HG02938 (cell line): ENCODE data around the gene RTTN.
A peak's percentile ranks its signal among the peaks of the same experiment; 100 is the strongest.

Experiments
- ATAC-seq: cut with Tn5 transposase; IDR thresholded peaks from one replicate; pipeline ENCODE4 v1.9.1; 2021; ENCODE audit warnings: mild to moderate bottlenecking, moderate library complexity; ENCODE audit not compliant: unreplicated experiment

Gene RTTN

GRCh38 chr18:70200286-70200685 lies 5.2 kb downstream of the RTTN start:
- ATAC-seq, result no peak

- no peak for ATAC-seq
Observed at GRCh38 chr18:70197844-70198243, 7.6 kb downstream of the RTTN start.

- no peak for ATAC-seq
Observed at GRCh38 chr18:70197026-70197425, 8.5 kb downstream of the RTTN start.

GRCh38 chr18:70195852-70196434 lies 9.5 kb downstream of the RTTN start:
- peak; percentile 39 for ATAC-seq

GRCh38 chr18:70195014-70195614 lies 10.4 kb downstream of the RTTN start:
- peak; percentile 30 for ATAC-seq

GRCh38 chr18:70194227-70194890 lies 11.1 kb downstream of the RTTN start:
- peak; percentile 85 for ATAC-seq

- ATAC-seq, result no peak
Observed at GRCh38 chr18:70190529-70190928, 15.0 kb downstream of the RTTN start.

GRCh38 chr18:70188113-70188512 lies 17.4 kb downstream of the RTTN start:
- ATAC-seq, result no peak

- no peak for ATAC-seq
Observed at GRCh38 chr18:70183441-70183840, 22.0 kb downstream of the RTTN start.

GRCh38 chr18:70182548-70182947 lies 22.9 kb downstream of the RTTN start:
- no peak for ATAC-seq

GRCh38 chr18:70181725-70182124 lies 23.8 kb downstream of the RTTN start:
- no peak for ATAC-seq

GRCh38 chr18:70181015-70181414 lies 24.5 kb downstream of the RTTN start:
- ATAC-seq, result no peak

- no peak for ATAC-seq
Observed at GRCh38 chr18:70176537-70176936, 28.9 kb downstream of the RTTN start.

GRCh38 chr18:70175216-70175615 lies 30.3 kb downstream of the RTTN start:
- ATAC-seq, result no peak

GRCh38 chr18:70172225-70172624 lies 33.3 kb downstream of the RTTN start:
- no peak for ATAC-seq

GRCh38 chr18:70169747-70170146 lies 35.7 kb downstream of the RTTN start:
- ATAC-seq, result no peak

- ATAC-seq, result no peak
Observed at GRCh38 chr18:70166668-70167067, 38.8 kb downstream of the RTTN start.

- ATAC-seq, result no peak
Observed at GRCh38 chr18:70165936-70166335, 39.6 kb downstream of the RTTN start.

- no peak for ATAC-seq
Observed at GRCh38 chr18:70160073-70160678, 45.3 kb downstream of the RTTN start.

- peak; percentile 88 for ATAC-seq
Observed at GRCh38 chr18:70158992-70159717, 46.3 kb downstream of the RTTN start.

- ATAC-seq, result no peak
Observed at GRCh38 chr18:70156886-70157285, 48.6 kb downstream of the RTTN start.
